Liver (tissue), 3 donors: ENCODE measurements around the gene CITED2.

ENCODE experiments used
- ATF3 ChIP-seq: IDR thresholded peaks from 2 replicates; pipeline ENCODE4 v1.6.1; 2016; ENCODE audit warnings: antibody characterized with exemption
- CTCF ChIP-seq: fragments of 150-350 bp; IDR thresholded peaks from 2 replicates; pipeline ENCODE4 v1.5.1; 2017; ENCODE audit warnings: improper control_type of control experiment, low read depth, low read length; ENCODE audit not compliant: missing input control
- FOXA1 ChIP-seq: IDR thresholded peaks from 2 replicates; pipeline ENCODE4 v1.6.1; 2016; ENCODE audit warnings: antibody characterized with exemption
- HNF4A ChIP-seq, 2 donors: conservative IDR thresholded peaks; 2 replicates each; pipeline ENCODE4 v1.6.1; 2016; ENCODE audit warnings: antibody characterized with exemption in 2 of 2, mild to moderate bottlenecking in 2 of 2
- JUND ChIP-seq, 2 donors: IDR thresholded peaks; 2 replicates each; pipeline ENCODE4 v1.6.1; 2016; ENCODE audit warnings: antibody characterized with exemption in 2 of 2
- REST ChIP-seq: IDR thresholded peaks from 2 replicates; pipeline ENCODE4 v1.6.1; 2016; ENCODE audit warnings: antibody characterized with exemption, mild to moderate bottlenecking
- TAF1 ChIP-seq: conservative IDR thresholded peaks from 2 replicates; pipeline ENCODE4 v1.6.1; 2016; ENCODE audit warnings: antibody characterized with exemption, mild to moderate bottlenecking
- donor health status: healthy.
- donor health status: healthy.

- no peak for TF ChIP-seq CTCF
- TF ChIP-seq TAF1: no peak
- no peak for TF ChIP-seq ATF3
- TF ChIP-seq REST: no peak
- no peak for TF ChIP-seq HNF4A (conservative IDR thresholded peaks at IDR 0.05)
- no peak for TF ChIP-seq JUND (IDR thresholded peaks at IDR 0.05)
- no peak for TF ChIP-seq FOXA1
These were observed 6.2 kb upstream of the CITED2 start for GRCh38 chr6:139380611-139381010.
